Endothelial cell of umbilical vein (primary cell): ENCODE results near the gene ZMIZ2.

Experiments
- CTCF ChIP-seq, 2 donors: IDR thresholded peaks; 1 replicate in 1 of 2; 2 replicates in 1 of 2; pipeline ENCODE4 v1.5.1; 2011; ENCODE audit warnings: low read length in 2 of 2, mild to moderate bottlenecking in 2 of 2, moderate library complexity in 2 of 2, control low read depth in 1 of 2, inconsistent platforms in 1 of 2, low read depth in 1 of 2; ENCODE audit not compliant: insufficient read depth in 1 of 2; ENCODE audit errors: extremely low read depth in 1 of 2
- EZH2 ChIP-seq: IDR thresholded peaks from 2 replicates; pipeline ENCODE4 v1.6.1; 2012; ENCODE audit warnings: borderline replicate concordance, low read depth, mild to moderate bottlenecking, moderate library complexity, low read length, inconsistent platforms; ENCODE audit not compliant: severe bottlenecking
- FOS ChIP-seq: IDR thresholded peaks from 2 replicates; pipeline ENCODE4 v1.6.1; 2011; ENCODE audit warnings: mild to moderate bottlenecking, low read length, moderate library complexity, borderline replicate concordance; ENCODE audit not compliant: insufficient read depth
- MAX ChIP-seq: IDR thresholded peaks from 2 replicates; pipeline ENCODE4 v1.6.1; 2011; ENCODE audit not compliant: insufficient read depth, insufficient read length
- MYC ChIP-seq: IDR thresholded peaks from one replicate; pipeline ENCODE4 v1.6.1; 2011; ENCODE audit warnings: mild to moderate bottlenecking, low read depth, low read length
- POLR2A ChIP-seq: IDR thresholded peaks from 2 replicates; pipeline ENCODE4 v1.6.1; 2012; ENCODE audit warnings: low read depth, mild to moderate bottlenecking, control low read depth, low read length
- POLR2AphosphoS5 ChIP-seq: IDR thresholded peaks from 2 replicates; pipeline ENCODE4 v1.6.1; 2012; ENCODE audit warnings: low read depth, mild to moderate bottlenecking, control low read depth, low read length, moderate library complexity; ENCODE audit not compliant: insufficient read depth

DNA sequence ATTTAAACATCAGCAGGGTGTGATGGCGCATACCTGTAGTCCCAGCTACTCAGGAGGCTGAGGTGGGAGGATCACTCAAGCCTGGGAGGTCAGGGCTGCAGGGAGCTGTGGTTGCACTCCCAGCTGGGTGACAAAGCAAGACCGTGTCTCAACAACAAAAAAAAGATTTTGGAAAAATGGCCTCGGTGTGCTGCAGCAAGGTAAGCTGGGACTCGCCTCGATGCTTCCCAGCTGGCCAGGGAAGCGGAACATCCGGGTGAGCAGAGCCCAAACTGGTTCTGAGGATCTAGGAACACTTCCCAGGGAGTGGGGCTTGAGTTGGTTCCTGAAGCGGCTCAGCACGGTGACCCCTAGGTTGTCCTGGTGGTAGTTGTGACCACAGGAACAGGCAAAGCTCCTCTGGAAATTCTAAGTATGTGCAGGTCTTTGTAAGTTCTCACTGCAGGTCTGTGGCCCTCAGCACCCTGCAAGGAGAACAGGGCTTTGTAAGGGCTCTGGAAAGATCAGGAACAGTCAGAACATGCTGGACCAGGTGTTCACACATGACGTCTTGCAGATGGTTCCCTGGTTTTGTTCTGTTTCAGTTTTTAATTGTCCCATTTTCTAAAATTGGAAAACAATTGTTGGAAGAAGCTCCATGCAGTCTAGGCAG, 38.6 kb upstream of the ZMIZ2 start:
- TF ChIP-seq POLR2A (no peak), CTCF (IDR thresholded peaks at IDR 0.05; ENCODE audit: extremely low read depth in 1 of 2, insufficient read depth in 1 of 2, low read depth in 1 of 2, low read length in 2 of 2) (no peak), EZH2 (no peak), POLR2AphosphoS5 (no peak), MYC (no peak), FOS (no peak), MAX (no peak)
